Mesodermal cell (in vitro differentiated cells): ENCODE results near the gene FAM53B.

Source experiments
- H3K27ac ChIP-seq: 2 replicates; pipeline ENCODE4 v1.7.0; 2013; ENCODE audit warnings: mild to moderate bottlenecking, low read depth, low read length, moderate library complexity; ENCODE audit not compliant: severe bottlenecking
- H3K36me3 ChIP-seq: 2 replicates; pipeline ENCODE4 v1.7.1; 2013; ENCODE audit warnings: mild to moderate bottlenecking, low read length, moderate library complexity; ENCODE audit not compliant: control insufficient read depth, insufficient read depth
- H3K4me1 ChIP-seq: one replicate; pipeline ENCODE4 v1.7.1; 2013; ENCODE audit warnings: mild to moderate bottlenecking, low read length; ENCODE audit not compliant: insufficient read depth, control insufficient read depth, poor library complexity, severe bottlenecking
- H3K4me3 ChIP-seq: 2 replicates; pipeline ENCODE4 v1.7.0; 2013; ENCODE audit warnings: low read length, control low read depth, mild to moderate bottlenecking; ENCODE audit not compliant: insufficient read depth, poor library complexity, severe bottlenecking; ENCODE audit errors: extremely low read depth
- H3K9me3 ChIP-seq: 2 replicates; pipeline ENCODE4 v1.7.1; 2013; ENCODE audit warnings: mild to moderate bottlenecking, low read length, moderate library complexity; ENCODE audit not compliant: control insufficient read depth
- WGBS, 2 experiments: methylation state at CpG; one replicate each; pipeline ENCODE4 v1.1.5; 2013; ENCODE audit warnings: missing lambda C conversion rate in 2 of 2; ENCODE audit not compliant: insufficient coverage in 2 of 2; 5-methylcytosine and 5-hydroxymethylcytosine counted together

The FAM53B gene

DNA sequence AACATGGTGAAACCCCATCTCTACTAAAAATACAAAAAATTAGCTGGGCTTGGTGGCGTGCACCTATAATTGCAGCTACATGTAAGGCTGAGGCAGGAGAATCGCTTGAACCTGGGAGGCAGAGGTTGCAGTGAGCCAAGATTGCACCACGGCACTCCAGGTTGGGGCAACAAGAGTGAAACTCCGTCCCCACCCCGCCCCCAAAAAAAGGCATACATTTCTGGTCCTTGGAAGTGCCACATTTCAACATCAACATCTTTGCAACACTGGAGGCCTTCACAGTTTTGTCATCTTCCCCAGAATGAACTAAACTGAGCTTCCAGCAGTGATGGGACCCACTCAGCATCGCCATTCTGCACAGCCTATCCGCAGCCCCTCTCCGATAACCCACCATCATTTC is 36.6 kb downstream of the FAM53B start:
- Histone ChIP-seq H3K4me3 (no peak overlapping the region), H3K36me3 (peaks cover 29% of the 10 kb centered on the region), H3K4me1 (peaks cover 18% of the 10 kb centered on the region), H3K9me3 (no peaks in the 10 kb centered on the region), H3K27ac (no peak overlapping the region)
- WGBS, 2 experiments = 91 to 94% methylated on average over 8 of the region's 8 CpGs

DNA sequence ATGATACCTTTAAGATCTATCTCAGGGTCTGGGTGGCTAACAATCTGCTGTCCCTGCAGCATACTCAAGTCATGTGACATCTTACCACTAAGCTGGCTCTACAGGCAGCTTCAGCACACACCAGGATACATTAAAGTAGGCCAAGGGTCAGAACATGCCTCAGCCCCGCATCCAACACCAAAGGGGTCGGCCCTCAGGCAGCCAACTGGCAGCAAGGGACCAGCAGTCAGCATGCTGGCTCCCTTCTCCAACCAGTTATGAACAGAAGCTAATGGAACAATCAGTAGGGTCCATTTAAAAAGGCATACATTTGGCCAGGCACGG is 37.1 kb downstream of the FAM53B start:
- WGBS, 2 experiments = 93 to 95% methylated on average over 3 of the region's 3 CpGs
- Histone ChIP-seq H3K36me3 (peaks cover 27% of the 10 kb centered on the region), H3K9me3 (no peaks in the 10 kb centered on the region), H3K4me3 (no peak overlapping the region), H3K27ac (no peak overlapping the region), H3K4me1 (peaks cover 22% of the 10 kb centered on the region)

DNA sequence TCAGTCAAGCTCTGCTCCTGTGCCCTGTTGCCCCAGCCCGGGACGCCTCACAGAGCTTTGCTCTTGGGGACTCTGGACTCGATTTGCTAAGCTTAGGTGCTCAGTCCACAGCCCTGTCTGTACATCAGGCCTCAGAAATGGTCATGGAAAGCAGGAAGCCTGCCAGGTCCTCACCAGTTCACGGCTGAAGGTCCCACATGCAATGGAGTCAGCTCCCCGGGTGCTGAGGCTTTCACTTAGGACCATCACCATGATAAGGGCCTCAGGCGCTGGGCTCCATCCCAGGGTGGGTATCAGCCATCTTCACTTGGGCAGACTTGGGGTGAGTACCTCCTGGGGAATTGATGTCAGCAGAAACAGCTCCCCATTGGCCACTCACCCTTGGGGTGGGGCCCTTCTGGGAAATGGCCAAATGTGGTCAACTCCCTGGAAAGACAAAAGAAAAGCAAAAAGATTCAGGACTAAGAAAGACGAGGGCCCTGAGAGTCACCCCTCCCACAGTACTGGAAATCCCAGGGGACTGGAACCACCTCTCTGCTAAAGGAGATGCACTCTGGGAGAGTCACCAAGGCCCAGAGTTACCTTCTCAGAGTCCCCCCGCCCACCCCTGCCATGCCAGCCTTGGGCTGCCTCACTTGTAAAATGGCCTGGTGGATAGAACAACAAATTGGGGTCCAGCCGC is 37.6 kb downstream of the FAM53B start:
- Histone ChIP-seq H3K9me3 (no peaks in the 10 kb centered on the region), H3K27ac (no peak overlapping the region), H3K36me3 (peaks cover 23% of the 10 kb centered on the region), H3K4me3 (no peak overlapping the region), H3K4me1 (peaks cover 27% of the 10 kb centered on the region)
- whole genome bisulfite sequencing, 2 experiments = 93 to 98% methylated on average over 7 to 9 of the region's 9 CpGs

DNA sequence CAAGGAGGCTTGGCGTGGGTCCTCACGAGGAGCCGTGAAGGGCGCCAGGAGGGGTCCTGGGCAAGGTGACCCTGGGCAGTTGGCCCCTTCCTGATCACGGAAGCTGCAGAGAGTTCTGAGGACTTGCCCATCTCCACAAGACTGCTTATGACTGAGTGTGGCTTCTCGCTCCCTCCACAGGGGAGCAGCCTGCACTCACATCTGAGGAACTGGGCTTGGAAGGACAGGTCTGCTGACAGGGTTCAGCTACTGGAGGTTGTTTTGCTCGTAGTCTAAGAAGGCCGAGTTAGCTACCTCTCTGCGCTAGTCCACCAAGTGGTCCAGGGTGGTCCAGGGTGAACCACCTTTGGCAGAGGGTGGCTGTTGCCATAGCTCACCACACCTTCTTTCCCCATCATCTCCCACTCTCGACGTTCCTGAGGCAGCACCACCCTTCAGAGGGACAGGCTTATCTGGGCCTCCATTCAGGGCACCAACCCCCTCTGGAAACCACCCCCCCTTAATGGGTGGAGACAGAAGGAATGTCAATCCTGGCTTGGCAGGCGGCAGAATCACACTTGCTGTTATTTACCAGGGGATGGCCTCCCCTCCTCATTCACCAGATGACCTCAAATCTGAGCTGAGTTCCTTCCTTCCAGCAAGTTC is 38.2 kb downstream of the FAM53B start:
- Histone ChIP-seq H3K36me3 (peaks cover 23% of the 10 kb centered on the region), H3K4me1 (peaks cover 28% of the 10 kb centered on the region), H3K27ac (no peak overlapping the region), H3K9me3 (no peaks in the 10 kb centered on the region), H3K4me3 (no peak overlapping the region)
- 94 to 95% methylated on average over 10 to 11 of the region's 12 CpGs for WGBS, 2 experiments

DNA sequence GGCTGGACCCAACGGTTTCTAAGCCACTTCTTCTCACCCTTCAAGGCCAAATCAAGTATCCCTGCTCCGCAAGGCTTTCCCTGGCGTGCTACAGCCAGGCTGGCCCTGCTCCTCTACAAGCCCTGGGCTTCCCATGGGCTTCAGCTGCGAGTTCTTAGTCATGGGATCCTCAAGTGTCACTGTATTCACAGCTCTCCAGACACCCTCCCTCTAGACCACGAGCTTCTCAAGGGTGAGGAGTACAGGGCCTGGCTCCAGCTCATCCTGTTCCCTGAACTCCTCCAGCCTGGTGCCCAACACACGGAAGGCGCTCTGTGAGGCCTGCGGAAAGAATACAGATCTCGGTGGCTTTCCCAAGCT is 38.8 kb downstream of the FAM53B start:
- H3K4me1 ChIP-seq = peaks cover 28% of the 10 kb centered on the region
- H3K4me3 ChIP-seq = no peak overlapping the region
- H3K27ac ChIP-seq = no peak overlapping the region
- H3K9me3 ChIP-seq = no peaks in the 10 kb centered on the region
- peaks cover 23% of the 10 kb centered on the region for H3K36me3 ChIP-seq
- 84 to 87% methylated on average over 9 of the region's 9 CpGs for WGBS, 2 experiments

DNA sequence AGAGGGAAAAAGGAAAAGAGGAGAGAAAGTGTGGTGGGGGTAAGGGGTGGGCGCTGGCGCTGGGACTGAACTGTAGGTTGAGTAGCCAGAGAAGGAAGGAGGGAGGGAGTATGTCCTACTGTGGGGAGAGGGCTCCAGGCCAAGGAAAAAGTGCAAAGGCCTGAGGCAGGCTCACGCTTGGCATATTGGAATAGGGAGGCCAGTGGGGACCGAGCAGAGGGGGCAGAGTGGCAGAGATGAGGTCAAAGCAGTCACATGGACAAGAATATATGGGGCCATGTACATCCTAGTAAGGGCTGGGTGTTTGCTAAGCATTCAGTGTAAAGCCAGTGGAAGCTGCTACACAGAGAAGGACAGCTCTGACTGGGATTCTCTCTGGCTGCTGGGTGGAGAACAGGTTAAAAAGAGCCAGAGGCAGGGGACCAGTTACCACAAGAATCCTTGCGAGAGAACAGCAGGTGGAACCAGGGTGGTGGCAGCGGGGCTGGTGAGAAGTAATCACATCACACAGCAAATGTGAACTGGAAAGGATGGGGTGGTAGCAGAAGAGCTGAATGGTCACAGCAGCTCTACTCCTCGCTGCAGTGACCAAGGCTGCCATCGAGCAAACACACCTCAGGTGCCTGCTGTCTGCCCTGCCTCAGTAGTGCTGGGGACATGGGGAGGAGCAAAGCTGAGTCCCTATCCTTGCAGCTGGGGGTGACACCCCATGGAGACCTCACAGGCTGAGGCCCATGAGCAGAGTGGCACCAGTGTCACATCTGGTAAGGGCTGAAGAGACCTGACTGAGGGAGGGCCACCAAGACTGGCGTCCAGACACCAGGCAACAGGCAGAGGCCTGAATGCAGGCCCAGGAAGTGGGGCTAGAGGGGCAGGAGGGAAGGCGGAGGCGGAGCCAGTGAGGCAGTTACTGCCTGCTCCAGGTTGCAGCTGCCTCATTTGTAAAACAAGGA is 39.5 kb downstream of the FAM53B start:
- WGBS, 2 experiments = 91 to 92% methylated on average over 9 to 11 of the region's 11 CpGs
- no peaks in the 10 kb centered on the region for H3K9me3 ChIP-seq
- H3K36me3 ChIP-seq = peaks cover 23% of the 10 kb centered on the region
- peaks cover 28% of the 10 kb centered on the region for H3K4me1 ChIP-seq
- no peak overlapping the region for H3K27ac ChIP-seq
- no peak overlapping the region for H3K4me3 ChIP-seq

DNA sequence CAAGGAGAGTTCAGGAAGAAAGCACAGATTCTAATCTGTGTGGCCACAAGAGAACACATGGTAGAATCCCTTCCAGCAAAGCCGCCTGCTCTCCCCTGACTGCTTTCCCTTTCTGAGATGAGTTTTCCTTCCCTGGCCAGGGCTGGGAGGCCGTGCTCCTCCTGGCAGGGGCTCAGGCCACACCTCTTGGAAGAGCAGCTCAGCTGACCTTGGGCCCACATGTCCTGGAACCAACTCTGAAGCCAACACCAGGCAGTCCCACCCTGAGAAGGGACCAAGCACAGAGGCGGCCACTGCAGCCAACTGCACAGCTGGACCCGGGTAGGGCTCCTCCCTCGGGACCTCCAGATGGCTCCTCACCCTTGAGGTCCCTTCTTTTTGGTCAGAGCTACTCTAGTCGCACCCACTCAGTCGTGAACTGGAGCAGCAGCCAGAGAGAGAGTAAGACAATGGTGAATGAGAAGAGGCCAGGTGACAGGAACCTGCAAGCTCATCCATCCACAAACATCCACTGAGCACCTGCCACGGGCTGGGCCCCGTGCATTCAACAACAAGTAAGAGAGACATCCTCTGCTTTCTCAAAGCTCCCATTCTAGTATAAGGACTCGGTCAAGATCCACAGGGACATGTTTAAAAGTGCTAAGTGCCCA is 40.3 kb downstream of the FAM53B start:
- Histone ChIP-seq H3K4me1 (peaks cover 21% of the 10 kb centered on the region), H3K27ac (no peak overlapping the region), H3K36me3 (peaks cover 23% of the 10 kb centered on the region), H3K9me3 (no peaks in the 10 kb centered on the region), H3K4me3 (no peak overlapping the region)
- WGBS, 2 experiments = 97 to 100% methylated on average over 7 to 8 of the region's 10 CpGs

DNA sequence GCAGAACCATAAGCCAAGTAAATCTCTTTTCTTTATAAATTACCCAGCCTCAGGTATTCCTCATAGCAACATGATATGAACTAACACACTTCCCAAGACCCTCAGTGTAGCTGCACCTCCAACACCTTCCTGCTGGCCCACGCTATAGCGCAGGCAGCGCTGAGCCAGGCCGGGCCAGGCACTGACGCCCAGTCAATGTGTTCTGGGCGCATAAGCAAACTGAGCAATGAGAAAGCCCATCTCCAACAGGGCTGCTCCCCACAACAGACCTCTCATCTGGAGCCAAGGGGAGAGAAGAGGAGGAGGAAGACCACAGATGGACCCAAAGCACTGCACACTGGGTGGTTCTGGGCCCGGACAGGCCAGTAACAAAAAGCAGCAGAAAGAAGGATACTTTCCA is 40.8 kb downstream of the FAM53B start:
- H3K4me1 ChIP-seq = peaks cover 16% of the 10 kb centered on the region
- H3K36me3 ChIP-seq = peaks cover 23% of the 10 kb centered on the region
- 75 to 93% methylated on average over 1 to 7 of the region's 7 CpGs for WGBS, 2 experiments
- H3K27ac ChIP-seq = no peak overlapping the region
- H3K9me3 ChIP-seq = no peaks in the 10 kb centered on the region
- no peak overlapping the region for H3K4me3 ChIP-seq

DNA sequence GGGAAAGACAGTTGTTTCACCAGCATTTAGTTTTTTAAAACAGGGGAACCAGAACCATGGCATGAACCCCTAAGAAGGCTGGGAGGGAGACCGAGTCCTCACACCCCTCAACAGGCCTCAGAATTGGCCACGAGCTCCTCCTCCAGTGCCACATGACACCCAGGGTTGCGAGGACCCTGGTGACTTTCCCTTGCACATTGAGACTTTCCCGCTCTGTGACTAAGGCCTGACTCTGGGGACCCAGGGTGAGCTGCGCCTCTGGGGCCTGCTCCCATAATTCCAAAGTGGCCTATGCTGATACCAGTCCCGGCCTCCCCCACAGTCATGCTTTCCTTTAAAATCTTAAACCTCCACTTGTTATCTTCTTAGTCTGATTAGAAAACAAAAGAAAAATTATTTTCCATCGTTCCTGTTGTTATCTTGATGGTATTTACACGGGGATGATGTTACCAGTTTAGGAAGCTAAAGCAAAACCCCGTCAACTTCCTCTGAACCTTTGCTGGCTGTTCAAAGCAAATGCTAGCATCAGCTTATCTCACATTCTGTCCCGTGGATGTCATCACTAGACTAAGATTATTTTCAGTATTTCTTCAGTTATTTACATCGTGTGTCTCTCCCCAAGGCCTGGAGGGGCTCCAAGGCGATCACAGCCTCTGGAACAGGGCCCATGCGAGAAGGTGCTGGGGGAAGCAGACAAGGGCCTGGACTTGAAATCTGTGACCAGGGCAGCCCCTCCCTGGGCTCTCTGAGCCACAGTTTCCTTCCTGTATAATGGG is 42.1 kb downstream of the FAM53B start:
- 95 to 97% methylated on average over 9 to 11 of the region's 13 CpGs for WGBS, 2 experiments
- H3K27ac ChIP-seq = no peak overlapping the region
- peaks cover 13% of the 10 kb centered on the region for H3K4me1 ChIP-seq
- H3K9me3 ChIP-seq = no peaks in the 10 kb centered on the region
- no peak overlapping the region for H3K4me3 ChIP-seq
- H3K36me3 ChIP-seq = peaks cover 23% of the 10 kb centered on the region

DNA sequence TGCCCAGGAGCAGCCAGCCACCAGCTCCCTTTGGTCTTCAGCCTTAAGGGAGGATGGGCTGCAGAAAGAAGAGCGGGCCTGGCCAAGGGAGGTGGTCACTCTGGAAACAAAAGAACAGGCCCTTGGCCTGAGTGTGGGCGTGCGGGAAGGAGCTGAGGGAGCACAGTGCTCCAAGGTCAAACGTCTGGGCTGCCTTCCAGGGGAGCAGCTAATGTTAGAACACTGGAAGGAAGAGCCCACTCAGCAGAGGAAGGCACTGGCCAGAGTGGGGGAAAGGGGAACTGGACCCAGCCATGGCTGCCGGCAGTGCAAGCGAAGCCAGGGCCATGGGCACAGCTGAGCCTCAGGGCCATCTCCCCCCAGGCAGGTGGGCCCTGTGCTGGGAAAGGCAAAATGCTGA is 42.7 kb downstream of the FAM53B start:
- H3K9me3 ChIP-seq = no peaks in the 10 kb centered on the region
- H3K4me1 ChIP-seq = peaks cover 13% of the 10 kb centered on the region
- H3K4me3 ChIP-seq = no peak overlapping the region
- peaks cover 24% of the 10 kb centered on the region for H3K36me3 ChIP-seq
- WGBS, 2 experiments = 89 to 96% methylated on average over 6 of the region's 6 CpGs
- no peak overlapping the region for H3K27ac ChIP-seq
